ENCODE results near the gene FUT3.

DNA sequence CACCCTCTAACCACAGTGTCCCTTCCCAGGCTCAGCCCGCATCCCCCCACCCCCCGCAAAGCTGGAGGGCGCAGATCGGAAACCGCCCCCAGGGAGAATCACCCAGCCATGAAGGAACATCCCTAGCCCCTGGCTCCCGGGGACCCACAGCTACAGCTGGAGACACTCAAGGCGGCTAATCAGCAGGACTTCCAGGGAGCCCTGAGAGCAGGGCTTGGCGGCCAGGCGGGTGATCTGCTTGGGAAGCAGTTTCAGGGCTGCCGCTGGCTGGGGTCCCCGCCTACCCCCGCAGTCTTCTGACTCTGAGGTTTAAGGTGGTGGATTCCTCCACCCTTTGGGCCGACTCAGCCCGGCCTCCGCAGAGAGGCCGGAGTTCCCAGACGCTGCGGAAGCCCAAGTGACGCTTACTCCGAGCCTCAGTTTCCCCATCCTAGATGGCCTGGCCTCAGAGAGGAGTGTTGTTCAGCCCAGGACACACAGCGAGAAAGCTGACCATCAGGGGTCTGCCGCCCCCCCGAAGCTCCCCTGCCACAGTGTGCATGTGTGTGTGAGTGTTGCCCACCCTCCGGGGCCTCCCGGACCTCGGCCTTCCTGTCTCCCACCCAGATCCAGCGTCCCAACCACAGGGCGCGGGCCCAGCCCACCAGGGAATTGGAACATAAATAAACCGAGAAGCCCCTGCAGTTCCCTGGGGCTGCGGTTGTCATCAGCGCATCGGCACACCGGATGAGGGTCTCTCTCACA, 21.5 kb downstream of the FUT3 start:
- TF ChIP-seq, protein P1, sequence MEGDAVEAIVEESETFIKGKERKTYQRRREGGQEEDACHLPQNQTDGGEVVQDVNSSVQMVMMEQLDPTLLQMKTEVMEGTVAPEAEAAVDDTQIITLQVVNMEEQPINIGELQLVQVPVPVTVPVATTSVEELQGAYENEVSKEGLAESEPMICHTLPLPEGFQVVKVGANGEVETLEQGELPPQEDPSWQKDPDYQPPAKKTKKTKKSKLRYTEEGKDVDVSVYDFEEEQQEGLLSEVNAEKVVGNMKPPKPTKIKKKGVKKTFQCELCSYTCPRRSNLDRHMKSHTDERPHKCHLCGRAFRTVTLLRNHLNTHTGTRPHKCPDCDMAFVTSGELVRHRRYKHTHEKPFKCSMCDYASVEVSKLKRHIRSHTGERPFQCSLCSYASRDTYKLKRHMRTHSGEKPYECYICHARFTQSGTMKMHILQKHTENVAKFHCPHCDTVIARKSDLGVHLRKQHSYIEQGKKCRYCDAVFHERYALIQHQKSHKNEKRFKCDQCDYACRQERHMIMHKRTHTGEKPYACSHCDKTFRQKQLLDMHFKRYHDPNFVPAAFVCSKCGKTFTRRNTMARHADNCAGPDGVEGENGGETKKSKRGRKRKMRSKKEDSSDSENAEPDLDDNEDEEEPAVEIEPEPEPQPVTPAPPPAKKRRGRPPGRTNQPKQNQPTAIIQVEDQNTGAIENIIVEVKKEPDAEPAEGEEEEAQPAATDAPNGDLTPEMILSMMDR (IDR thresholded peaks at IDR 0.05) = no peak
- TF ChIP-seq POLR2A (IDR thresholded peaks at IDR 0.05) (no peak), POLR2AphosphoS5 (IDR thresholded peaks at IDR 0.05) (no peak)

Data from stomach (tissue), 4 donors.